HEK293 (cell line): ENCODE results near the gene ASPSCR1.
A peak's percentile ranks its signal among the peaks of the same experiment; 100 is the strongest.

ENCODE experiments used
- CTCF ChIA-PET: fragments of 350-600 bp; formaldehyde crosslinking; extraction: SDS; loops from one replicate; lab custom pipeline; 2021; ENCODE audit warnings: antibody characterized with exemption; lab: Yijun Ruan, JAX
- POLR2A ChIA-PET: fragments of 300-600 bp; formaldehyde crosslinking; extraction: SDS; loops from one replicate; lab custom pipeline; 2020; ENCODE audit warnings: antibody characterized with exemption, inconsistent platforms; lab: Yijun Ruan, JAX
- H3K27ac ChIP-seq: fragments of 200-500 bp; sonication (Bioruptor generic); 2 replicates; pipeline ENCODE4 v1.5.1; 2014; ENCODE audit warnings: low read depth, low read length, control low read depth, inconsistent platforms; ENCODE audit errors: extremely low read depth
- H3K36me3 ChIP-seq, 2 experiments: fragments of 200-500 bp in 1 of 2; sonication (Bioruptor generic) in 1 of 2; 1 replicate in 1 of 2; 2 replicates in 1 of 2; pipeline ENCODE4 v1.5.1; 2014 to 2017; ENCODE audit warnings: inconsistent platforms in 2 of 2, low read length in 2 of 2; ENCODE audit not compliant: control insufficient read depth in 2 of 2, insufficient read depth in 1 of 2
- H3K4me1 ChIP-seq: fragments of 200-500 bp; sonication (Bioruptor generic); 2 replicates; pipeline ENCODE4 v1.5.1; 2014; ENCODE audit warnings: mild to moderate bottlenecking, low read length, inconsistent platforms; ENCODE audit not compliant: control insufficient read depth, insufficient read depth
- H3K4me3 ChIP-seq: 2 replicates; pipeline ENCODE4 v1.5.1; 2011; ENCODE audit warnings: low read depth, mild to moderate bottlenecking, control low read depth, low read length, moderate library complexity
- H3K9me3 ChIP-seq: fragments of 200-500 bp; sonication (Bioruptor generic); 2 replicates; pipeline ENCODE4 v1.5.1; 2014; ENCODE audit warnings: low read depth, low read length, inconsistent platforms; ENCODE audit not compliant: control insufficient read depth, insufficient read depth
- BCL11A ChIP-seq: fragments of 450-650 bp; formaldehyde crosslinking; IDR thresholded peaks from 2 replicates; pipeline ENCODE4 v1.5.1; 2016; ENCODE audit warnings: low read depth, missing biosample characterization, missing genetic modification characterization
- GLIS2 ChIP-seq: fragments of 450-650 bp; formaldehyde crosslinking; IDR thresholded peaks from 2 replicates; pipeline ENCODE4 v1.5.1; 2016; ENCODE audit warnings: missing biosample characterization, missing genetic modification characterization
- KLF16 ChIP-seq: fragments of 450-650 bp; formaldehyde crosslinking; IDR thresholded peaks from 2 replicates; pipeline ENCODE4 v1.5.1; 2017; ENCODE audit warnings: missing biosample characterization, missing genetic modification characterization
- KLF8 ChIP-seq: fragments of 450-650 bp; formaldehyde crosslinking; IDR thresholded peaks from 2 replicates; pipeline ENCODE4 v1.5.1; 2016; ENCODE audit warnings: missing biosample characterization, missing genetic modification characterization
- RBAK ChIP-seq: fragments of 450-650 bp; formaldehyde crosslinking; IDR thresholded peaks from 2 replicates; pipeline ENCODE4 v1.5.1; 2016; ENCODE audit warnings: missing biosample characterization, missing genetic modification characterization
- ZNF138 ChIP-seq: fragments of 450-650 bp; formaldehyde crosslinking; IDR thresholded peaks from 2 replicates; pipeline ENCODE4 v1.5.1; 2016; ENCODE audit warnings: missing biosample characterization, missing genetic modification characterization, borderline replicate concordance
- ZNF324 ChIP-seq: fragments of 450-650 bp; formaldehyde crosslinking; IDR thresholded peaks from 2 replicates; pipeline ENCODE4 v1.5.1; 2016; ENCODE audit warnings: missing biosample characterization, missing genetic modification characterization
- ZNF350 ChIP-seq: fragments of 450-650 bp; formaldehyde crosslinking; IDR thresholded peaks from 2 replicates; pipeline ENCODE4 v1.5.0; 2017; ENCODE audit warnings: missing biosample characterization, mild to moderate bottlenecking, missing genetic modification characterization
- ZNF549 ChIP-seq: fragments of 450-650 bp; IDR thresholded peaks from 2 replicates; pipeline ENCODE4 v1.5.1; 2018; ENCODE audit warnings: missing biosample characterization, missing genetic modification characterization, mild to moderate bottlenecking, inconsistent platforms, moderate library complexity
- ZNF654 ChIP-seq: fragments of 450-650 bp; formaldehyde crosslinking; IDR thresholded peaks from 2 replicates; pipeline ENCODE4 v1.5.1; 2016; ENCODE audit warnings: low read depth, missing biosample characterization, missing genetic modification characterization
- ZNF677 ChIP-seq: fragments of 450-650 bp; IDR thresholded peaks from 2 replicates; pipeline ENCODE4 v1.5.0; 2018; ENCODE audit warnings: missing biosample characterization, mild to moderate bottlenecking, missing genetic modification characterization, moderate library complexity
- TF ChIP-seq, protein P1 (sequence below): fragments of 450-650 bp; formaldehyde crosslinking; IDR thresholded peaks from 2 replicates; pipeline ENCODE4 v1.5.1; 2016; ENCODE audit warnings: missing biosample characterization, missing genetic modification characterization
- TF ChIP-seq, protein P2 (sequence below): fragments of 450-650 bp; IDR thresholded peaks from 2 replicates; pipeline ENCODE4 v1.5.1; 2018; ENCODE audit warnings: missing biosample characterization, mild to moderate bottlenecking, missing genetic modification characterization
- TF ChIP-seq, protein P3 (sequence below): fragments of 450-650 bp; formaldehyde crosslinking; IDR thresholded peaks from 2 replicates; pipeline ENCODE4 v1.5.1; 2016; ENCODE audit warnings: missing biosample characterization, missing genetic modification characterization
- TF ChIP-seq, protein P4 (sequence below): fragments of 450-650 bp; formaldehyde crosslinking; IDR thresholded peaks from 2 replicates; pipeline ENCODE4 v1.5.1; 2016; ENCODE audit warnings: missing biosample characterization, missing genetic modification characterization

Gene ASPSCR1

GRCh38 chr17:82008258-82008940 lies 31.0 kb downstream of the ASPSCR1 start:
- CTCF ChIA-PET, result interaction anchor here (0.7 to 4.7 kb wide), 3 partner anchors 12 to 49 kb away, joined by 3 to 30 read pairs (median 8); partner anchors contain the start of gene NOTUM
- TF ChIP-seq ZNF138 (tag by site-specific recombination), result no peak
- TF ChIP-seq GLIS2 (tag by site-specific recombination), result peak; percentile 13; the same call in 1 of the 2 replicates
- no peak for TF ChIP-seq BCL11A (tag by site-specific recombination)
- TF ChIP-seq, protein P1, sequence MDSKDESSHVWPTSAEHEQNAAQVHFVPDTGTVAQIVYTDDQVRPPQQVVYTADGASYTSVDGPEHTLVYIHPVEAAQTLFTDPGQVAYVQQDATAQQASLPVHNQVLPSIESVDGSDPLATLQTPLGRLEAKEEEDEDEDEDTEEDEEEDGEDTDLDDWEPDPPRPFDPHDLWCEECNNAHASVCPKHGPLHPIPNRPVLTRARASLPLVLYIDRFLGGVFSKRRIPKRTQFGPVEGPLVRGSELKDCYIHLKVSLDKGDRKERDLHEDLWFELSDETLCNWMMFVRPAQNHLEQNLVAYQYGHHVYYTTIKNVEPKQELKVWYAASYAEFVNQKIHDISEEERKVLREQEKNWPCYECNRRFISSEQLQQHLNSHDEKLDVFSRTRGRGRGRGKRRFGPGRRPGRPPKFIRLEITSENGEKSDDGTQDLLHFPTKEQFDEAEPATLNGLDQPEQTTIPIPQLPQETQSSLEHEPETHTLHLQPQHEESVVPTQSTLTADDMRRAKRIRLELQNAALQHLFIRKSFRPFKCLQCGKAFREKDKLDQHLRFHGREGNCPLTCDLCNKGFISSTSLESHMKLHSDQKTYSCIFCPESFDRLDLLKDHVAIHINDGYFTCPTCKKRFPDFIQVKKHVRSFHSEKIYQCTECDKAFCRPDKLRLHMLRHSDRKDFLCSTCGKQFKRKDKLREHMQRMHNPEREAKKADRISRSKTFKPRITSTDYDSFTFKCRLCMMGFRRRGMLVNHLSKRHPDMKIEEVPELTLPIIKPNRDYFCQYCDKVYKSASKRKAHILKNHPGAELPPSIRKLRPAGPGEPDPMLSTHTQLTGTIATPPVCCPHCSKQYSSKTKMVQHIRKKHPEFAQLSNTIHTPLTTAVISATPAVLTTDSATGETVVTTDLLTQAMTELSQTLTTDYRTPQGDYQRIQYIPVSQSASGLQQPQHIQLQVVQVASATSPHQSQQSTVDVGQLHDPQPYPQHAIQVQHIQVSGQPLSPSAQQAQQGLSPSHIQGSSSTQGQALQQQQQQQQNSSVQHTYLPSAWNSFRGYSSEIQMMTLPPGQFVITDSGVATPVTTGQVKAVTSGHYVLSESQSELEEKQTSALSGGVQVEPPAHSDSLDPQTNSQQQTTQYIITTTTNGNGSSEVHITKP (tag by site-specific recombination), result 0 out of 2 replicates have a peak, but pooled peaks have one; percentile 25
- 0 out of 2 replicates have a peak, but pooled peaks have one; percentile 10 for TF ChIP-seq KLF8 (tag by site-specific recombination)
- Histone ChIP-seq H3K4me1 (peaks cover 4% of the 10 kb centered on the region; the same call in 1 of the 2 replicates), H3K36me3 (peaks cover 0 to 5% of the 10 kb centered on the region in 2 experiments; a peak in 1 of 3 replicates), H3K27ac (no peak overlapping the region), H3K4me3 (no peak overlapping the region), H3K9me3 (no peaks in the 10 kb centered on the region)
- POLR2A ChIA-PET, result interaction anchor here (1.0 kb wide), 1 partner anchor 11 kb away, joined by 3 read pairs; no protein-coding TSS in a partner anchor

DNA sequence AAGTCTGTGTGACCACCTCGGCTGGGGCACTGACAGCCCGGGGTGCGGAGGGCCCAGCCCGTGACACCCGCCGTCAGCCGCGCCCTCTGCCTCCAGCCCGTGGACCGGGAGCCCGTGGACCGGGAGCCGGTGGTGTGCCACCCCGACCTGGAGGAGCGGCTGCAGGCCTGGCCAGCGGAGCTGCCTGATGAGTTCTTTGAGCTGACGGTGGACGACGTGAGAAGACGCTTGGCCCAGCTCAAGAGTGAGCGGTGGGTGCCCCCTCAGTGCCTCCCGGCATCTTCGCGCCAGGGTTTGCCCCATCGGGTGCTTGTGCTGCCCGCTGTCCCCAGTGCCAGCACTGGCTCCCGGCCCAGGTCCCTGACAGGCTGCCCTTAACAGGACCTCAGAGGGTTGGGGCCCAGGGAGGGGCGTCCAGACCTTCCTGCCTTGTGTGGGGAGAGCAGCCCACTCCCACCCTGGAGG lies 31.5 kb downstream of the ASPSCR1 start:
- H3K4me3 ChIP-seq, result no peak overlapping the region

GRCh38 chr17:82009413-82009812 lies 32.0 kb downstream of the ASPSCR1 start:
- ChIA-PET POLR2A (interaction anchor here (1.6 kb wide), 1 partner anchor 13 kb away, joined by 3 read pairs; the partner anchor contains the start of genes CENPX and LRRC45), CTCF (interaction anchor here (1.2 to 4.7 kb wide), 2 partner anchors 11 to 50 kb away, joined by 4 to 30 read pairs; no protein-coding TSS in a partner anchor)
- H3K4me3 ChIP-seq, result no peak overlapping the region
- no peaks in the 10 kb centered on the region for H3K4me1 ChIP-seq
- H3K27ac ChIP-seq, result no peak overlapping the region
- H3K9me3 ChIP-seq, result no peaks in the 10 kb centered on the region
- H3K36me3 ChIP-seq, result peaks cover 0 to 5% of the 10 kb centered on the region in 2 experiments; a peak in 1 of 3 replicates
- TF ChIP-seq, protein P2, sequence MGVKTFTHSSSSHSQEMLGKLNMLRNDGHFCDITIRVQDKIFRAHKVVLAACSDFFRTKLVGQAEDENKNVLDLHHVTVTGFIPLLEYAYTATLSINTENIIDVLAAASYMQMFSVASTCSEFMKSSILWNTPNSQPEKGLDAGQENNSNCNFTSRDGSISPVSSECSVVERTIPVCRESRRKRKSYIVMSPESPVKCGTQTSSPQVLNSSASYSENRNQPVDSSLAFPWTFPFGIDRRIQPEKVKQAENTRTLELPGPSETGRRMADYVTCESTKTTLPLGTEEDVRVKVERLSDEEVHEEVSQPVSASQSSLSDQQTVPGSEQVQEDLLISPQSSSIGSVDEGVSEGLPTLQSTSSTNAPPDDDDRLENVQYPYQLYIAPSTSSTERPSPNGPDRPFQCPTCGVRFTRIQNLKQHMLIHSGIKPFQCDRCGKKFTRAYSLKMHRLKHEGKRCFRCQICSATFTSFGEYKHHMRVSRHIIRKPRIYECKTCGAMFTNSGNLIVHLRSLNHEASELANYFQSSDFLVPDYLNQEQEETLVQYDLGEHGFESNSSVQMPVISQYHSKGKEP (tag by site-specific recombination), result no peak
- TF ChIP-seq ZNF350 (no peak), ZNF654 (tag by site-specific recombination) (no peak), ZNF549 (no peak), KLF16 (no peak), RBAK (tag by site-specific recombination) (no peak), ZNF677 (tag by site-specific recombination) (no peak)
- TF ChIP-seq, protein P3, sequence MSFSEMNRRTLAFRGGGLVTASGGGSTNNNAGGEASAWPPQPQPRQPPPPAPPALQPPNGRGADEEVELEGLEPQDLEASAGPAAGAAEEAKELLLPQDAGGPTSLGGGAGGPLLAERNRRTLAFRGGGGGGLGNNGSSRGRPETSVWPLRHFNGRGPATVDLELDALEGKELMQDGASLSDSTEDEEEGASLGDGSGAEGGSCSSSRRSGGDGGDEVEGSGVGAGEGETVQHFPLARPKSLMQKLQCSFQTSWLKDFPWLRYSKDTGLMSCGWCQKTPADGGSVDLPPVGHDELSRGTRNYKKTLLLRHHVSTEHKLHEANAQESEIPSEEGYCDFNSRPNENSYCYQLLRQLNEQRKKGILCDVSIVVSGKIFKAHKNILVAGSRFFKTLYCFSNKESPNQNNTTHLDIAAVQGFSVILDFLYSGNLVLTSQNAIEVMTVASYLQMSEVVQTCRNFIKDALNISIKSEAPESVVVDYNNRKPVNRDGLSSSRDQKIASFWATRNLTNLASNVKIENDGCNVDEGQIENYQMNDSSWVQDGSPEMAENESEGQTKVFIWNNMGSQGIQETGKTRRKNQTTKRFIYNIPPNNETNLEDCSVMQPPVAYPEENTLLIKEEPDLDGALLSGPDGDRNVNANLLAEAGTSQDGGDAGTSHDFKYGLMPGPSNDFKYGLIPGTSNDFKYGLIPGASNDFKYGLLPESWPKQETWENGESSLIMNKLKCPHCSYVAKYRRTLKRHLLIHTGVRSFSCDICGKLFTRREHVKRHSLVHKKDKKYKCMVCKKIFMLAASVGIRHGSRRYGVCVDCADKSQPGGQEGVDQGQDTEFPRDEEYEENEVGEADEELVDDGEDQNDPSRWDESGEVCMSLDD (tag by site-specific recombination), result no peak

More for the DNA sequence above, 31.5 kb downstream of the ASPSCR1 start:
- ChIA-PET CTCF (interaction anchor here (0.7 to 4.7 kb wide), 4 partner anchors 12 to 50 kb away, joined by 3 to 30 read pairs (median 6); partner anchors contain the start of gene NOTUM), POLR2A (no interaction called here)
- no peak overlapping the region for H3K27ac ChIP-seq
- TF ChIP-seq KLF8 (tag by site-specific recombination) (0 out of 2 replicates have a peak, but pooled peaks have one; percentile 1), ZNF324 (tag by site-specific recombination) (no peak)
- TF ChIP-seq, protein P4, sequence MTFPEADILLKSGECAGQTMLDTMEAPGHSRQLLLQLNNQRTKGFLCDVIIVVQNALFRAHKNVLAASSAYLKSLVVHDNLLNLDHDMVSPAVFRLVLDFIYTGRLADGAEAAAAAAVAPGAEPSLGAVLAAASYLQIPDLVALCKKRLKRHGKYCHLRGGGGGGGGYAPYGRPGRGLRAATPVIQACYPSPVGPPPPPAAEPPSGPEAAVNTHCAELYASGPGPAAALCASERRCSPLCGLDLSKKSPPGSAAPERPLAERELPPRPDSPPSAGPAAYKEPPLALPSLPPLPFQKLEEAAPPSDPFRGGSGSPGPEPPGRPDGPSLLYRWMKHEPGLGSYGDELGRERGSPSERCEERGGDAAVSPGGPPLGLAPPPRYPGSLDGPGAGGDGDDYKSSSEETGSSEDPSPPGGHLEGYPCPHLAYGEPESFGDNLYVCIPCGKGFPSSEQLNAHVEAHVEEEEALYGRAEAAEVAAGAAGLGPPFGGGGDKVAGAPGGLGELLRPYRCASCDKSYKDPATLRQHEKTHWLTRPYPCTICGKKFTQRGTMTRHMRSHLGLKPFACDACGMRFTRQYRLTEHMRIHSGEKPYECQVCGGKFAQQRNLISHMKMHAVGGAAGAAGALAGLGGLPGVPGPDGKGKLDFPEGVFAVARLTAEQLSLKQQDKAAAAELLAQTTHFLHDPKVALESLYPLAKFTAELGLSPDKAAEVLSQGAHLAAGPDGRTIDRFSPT (tag by site-specific recombination), result peak; percentile 66; the same call in 1 of the 2 replicates
- H3K9me3 ChIP-seq, result no peaks in the 10 kb centered on the region
- no peaks in the 10 kb centered on the region; the same call in 1 of the 2 replicates for H3K4me1 ChIP-seq
- H3K36me3 ChIP-seq, result peaks cover 0 to 5% of the 10 kb centered on the region in 2 experiments; a peak in 1 of 3 replicates
